ENCODE data around the gene PDSS2.

The PDSS2 gene

DNA sequence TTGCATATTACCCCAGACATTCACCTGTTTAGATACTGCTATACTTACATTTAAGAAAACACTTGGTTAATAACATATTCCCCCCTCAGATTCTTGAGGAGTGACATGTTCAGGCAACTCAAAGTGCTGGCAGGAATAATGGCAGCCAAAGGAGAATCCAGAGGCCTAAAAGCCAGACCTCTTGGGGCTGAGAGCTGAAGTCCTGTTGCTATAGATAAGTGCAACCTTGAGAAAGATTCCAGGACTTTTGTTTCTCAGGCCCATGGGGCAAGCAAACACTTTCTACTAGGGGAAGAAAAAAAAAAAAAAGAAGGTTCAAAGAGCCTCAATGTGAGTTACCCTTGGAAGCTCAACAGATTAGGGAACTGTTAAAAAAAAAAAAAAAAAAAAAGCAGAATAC lies 211.2 kb downstream of the PDSS2 start:
- no peak for DNase-seq

DNA sequence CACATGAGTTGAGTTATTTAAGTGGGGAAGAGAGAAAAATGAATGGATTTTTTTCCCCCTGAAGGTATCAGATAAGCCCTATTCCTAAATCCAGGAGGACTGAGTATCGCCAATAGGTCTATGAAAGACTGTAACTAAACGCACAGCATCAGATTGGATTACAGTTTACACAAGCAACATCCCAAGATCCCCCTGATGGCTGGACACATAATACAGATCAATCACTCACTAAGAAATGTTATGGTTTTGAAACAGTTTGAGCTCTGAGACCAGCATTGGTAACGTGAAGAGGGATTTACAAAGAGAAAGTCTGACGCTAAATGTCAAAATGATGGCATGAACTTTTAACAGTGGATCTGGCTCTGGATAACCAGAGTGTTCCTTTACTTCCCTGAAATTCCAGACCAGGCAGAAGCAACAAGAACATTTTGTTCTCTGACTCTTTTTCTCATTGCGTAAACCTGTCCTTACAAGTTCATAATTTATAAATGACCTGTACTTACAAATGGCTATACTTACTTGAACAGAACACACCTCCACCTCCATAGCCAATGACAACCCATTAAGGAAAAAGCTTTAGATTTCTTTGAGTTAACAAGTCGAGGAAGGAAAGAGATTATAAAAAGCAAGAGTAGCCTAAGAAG lies 212.3 kb downstream of the PDSS2 start:
- no peak for DNase-seq

DNA sequence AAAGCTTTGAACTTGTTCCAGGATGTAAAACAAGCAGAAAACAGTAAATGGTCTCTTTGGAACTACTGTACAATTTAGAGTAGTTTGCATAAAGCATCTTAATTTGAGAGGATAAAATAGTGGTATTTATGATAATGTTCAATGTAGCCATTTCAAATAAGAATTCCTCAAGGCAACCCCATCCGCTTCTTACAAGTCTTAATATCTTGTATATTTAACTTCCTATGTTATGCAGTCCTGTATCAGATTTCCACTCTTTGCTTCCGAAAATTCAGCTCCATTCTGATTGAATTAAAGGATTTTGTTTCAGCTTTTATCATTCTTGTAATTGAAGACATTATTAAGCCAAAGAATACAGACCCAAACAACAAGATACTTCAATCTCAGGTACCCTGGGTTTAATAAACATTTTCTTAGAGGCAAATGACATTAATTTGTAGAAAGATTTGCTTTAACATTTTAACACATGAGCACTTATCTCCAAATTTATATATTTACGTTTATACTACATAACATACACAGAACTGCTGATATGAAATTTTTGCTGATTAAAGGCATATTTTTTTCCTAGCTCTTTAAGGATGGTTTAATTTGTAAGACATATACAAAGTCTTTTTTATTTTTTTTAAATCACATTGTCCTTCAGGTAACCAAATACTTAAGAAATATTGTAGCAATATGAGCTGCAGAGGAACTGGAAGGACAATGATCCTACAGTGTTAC lies 213.0 kb downstream of the PDSS2 start:
- no peak for DNase-seq

DNA sequence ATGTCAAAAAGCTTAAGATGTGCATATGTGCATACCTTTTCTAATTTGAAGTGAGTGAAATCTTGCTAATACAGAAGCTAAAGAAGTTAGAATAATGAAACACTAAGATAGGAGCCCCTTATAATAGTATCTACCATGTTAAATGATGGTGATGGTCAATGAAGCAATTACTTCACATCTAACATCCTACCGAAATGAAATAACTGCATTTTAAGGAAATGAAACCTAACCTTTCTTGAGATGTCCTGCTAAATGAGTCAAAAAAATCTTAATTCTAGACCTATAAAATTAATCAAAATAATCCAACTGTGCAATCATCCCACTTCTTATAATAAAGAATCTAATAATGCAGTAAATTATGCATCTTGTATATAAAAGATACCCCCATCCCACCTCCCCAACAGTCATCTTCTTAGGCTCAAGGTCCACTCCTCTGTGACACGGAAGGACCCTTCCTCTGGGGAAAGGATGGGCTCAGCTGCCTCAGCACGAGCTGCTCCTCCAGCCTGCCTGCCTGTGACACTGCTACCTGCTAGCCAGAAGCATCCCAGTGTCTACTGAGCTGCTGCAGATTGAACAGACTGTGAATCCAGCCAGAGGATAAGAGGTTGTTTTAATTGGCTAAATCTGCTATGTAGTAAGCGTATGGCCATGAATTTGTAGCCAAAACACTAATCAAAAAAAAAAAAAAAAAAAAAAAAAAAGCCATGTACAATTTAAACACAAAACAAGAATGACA lies 214.5 kb downstream of the PDSS2 start:
- no peak for DNase-seq

DNA sequence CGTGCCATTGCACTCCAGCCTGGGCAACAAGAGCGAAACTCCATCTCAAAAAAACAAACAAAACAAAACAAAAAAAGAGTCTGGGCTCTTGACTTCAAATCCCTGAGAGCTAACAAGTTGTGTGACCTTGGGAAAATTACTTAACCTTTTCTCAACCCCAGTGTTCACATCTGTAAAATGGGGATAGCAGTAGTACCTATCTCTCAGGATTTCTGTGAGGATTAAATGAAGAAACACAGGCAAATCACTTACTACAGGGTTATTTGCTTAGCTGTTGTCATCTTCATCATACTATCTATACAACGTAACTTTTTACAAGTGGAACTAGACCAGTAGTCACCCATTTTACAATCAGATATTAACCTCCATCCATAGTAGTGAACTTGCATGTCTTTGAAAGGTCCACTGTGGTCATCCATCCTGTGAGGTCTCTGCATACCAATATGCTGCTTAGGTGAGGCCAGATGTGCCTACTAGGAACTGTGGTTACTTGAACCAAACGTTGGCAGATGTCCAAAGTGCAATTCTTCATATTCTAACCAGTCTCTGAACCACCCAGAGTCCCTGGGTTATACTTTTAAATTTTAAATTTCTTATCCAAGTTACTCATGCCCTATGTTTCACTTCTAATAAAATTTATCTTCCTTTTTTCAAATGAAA lies 215.2 kb downstream of the PDSS2 start:
- no peak for DNase-seq

DNA sequence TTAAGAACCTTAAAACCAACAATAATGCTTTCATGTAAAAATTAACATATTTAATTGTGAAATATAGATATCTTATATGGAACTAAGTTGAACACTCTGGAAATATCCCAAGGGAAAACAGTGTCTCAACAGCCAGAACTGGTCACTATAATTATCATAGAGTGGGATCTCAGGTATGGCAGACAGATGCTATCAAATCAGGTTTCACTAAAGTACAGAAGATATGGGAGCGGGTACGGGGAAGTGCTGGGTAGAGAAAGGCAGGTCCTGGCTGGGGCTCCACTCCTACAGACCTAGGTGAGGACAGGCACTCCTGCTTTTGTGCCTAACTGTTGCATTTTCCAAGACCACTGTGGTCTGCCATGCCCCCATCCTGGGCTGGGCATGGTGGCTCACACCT lies 215.9 kb downstream of the PDSS2 start:
- DNase-seq = no peak

DNA sequence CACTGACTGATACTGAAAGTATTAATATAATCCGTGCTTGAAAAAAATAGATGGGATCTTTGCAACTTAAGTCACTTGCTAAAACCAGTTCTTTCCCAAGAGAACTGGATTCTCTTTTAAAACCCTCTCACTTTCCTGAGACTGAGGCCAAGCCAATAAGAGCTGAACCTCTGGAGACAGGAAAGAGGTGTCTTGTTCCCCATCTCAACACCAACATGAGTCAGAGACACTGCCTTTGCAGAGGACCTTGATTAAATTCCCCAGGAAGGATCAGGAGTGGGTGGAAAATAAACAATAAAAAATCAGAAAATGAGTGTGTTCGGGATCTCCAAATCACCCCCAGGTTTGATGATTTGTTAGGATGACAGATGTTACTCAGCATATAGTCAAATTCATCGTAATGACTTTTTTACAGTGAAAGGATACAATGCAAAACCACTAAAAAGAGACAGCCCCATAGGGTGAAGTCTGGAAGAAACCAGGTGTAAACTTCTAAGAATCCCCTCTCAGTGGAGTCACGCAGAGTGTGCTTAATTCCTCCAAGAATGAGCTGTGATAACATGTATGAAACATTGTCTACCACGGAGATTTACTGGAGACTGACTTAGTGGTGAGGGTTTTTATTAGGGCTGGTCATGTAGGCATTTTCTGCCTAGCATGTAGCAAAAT lies 221.2 kb downstream of the PDSS2 start:
- no peak for DNase-seq

DNA sequence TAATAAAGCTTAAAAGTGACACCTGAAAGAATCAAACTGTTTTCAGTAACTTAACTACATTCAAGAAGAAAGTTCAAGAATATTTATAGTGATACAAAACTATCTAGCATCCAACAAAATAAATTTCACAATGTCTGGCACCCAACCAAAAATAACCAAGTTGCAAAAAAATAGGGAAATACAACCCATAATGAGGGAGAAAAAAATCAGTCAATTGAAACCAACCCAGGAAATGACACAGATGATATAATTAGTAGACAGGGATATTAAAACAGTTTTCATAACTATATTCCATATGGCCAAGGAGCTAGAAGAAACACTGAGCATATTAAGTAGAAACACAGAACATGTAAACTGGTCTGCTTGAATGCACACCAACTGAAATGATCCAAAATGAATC lies 223.9 kb downstream of the PDSS2 start:
- DNase-seq = no peak

DNA sequence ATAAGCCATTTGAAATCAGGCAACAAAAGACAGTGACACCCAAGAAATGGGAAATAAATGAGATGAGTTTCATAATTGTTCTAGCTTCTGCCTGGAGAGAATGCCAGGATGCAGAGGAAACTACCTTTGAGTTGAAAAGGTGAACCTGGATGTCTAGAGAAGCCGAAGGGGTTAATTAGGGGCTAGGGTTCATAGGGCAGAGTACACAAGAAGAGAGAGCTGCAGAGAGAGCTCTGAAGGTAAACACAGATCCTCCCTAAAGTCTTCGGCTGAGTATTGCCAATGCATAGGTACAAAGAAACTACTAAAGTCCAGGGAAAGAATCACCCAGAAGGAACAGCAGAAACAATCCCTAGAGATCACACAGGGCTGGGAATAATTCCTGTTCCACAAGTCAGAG lies 224.4 kb downstream of the PDSS2 start:
- no peak for DNase-seq

DNA sequence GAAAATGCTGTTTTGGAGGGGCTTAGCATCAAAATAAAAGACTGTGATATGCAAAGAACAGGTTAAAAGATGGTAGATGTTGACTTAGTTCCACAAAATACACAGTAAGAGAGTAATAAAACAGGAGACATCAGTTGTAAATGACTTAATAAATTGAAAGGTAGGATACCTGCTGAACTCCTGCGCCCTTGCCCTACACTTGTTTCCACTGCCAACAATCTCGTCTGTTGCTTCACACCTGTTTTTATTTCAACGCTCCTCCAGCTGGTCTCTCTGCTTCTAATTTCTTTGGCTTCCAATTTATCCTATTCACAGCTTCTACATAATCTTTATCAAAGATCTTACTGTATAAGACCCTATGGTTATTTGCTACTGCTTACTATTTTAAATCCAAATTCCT lies 228.1 kb downstream of the PDSS2 start:
- no peak for DNase-seq

DNA sequence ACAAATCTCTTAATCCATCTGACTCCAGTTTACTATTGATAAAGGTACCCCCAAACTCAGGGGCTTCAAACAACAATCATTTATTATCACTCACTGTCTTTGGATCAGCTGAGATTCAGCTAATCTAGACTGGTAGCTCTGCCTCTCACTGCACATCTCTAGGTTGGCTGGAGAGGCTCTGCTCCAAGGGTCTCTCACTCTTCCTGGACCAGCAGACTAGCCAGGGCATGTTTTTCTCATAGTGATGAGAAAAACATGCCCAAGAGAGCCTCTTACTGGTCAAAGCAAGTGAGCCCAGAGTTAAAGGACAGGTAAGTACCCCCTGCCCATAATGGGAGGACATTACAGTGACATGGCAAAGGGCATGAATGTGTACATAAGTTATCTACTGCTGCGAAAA lies 228.9 kb downstream of the PDSS2 start:
- no peak for DNase-seq

DNA sequence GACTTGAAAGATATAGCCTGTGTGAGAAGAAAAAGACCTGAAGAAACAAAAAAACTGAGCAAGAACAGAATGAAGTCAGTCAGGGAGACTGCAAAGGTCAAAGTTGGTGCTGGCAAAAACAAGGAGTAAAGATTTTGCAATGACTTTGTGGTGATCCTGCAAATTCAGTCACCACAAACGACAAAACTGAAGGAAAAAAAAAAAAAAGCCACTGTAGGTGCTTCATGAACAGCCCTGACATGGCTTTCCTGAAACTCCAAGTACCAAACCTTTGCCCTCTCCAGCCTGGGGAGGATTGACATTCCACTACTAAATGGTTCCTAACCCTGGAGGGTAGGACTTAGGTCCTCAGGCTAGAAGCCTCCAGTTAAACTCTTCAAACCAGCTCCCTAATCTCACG lies 229.3 kb downstream of the PDSS2 start:
- DNase-seq = no peak

DNA sequence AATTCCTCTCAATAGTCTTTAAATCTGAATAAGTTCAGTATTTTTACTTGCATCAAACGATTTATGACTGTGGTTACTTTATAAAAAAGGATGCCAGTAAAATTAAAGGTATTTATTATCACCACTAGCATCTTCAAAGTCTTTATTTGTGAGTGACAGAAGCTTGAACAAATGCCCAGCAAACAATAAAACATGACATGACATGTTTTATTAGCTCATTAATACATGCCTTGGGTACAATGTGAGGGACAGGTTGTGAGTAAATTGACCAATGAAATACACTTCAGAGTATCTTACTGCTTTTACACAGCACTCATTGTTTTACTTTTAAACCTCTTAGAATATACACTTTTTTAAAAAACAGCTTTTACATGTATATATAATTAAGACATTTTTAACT lies 230.6 kb downstream of the PDSS2 start:
- no peak for DNase-seq

DNA sequence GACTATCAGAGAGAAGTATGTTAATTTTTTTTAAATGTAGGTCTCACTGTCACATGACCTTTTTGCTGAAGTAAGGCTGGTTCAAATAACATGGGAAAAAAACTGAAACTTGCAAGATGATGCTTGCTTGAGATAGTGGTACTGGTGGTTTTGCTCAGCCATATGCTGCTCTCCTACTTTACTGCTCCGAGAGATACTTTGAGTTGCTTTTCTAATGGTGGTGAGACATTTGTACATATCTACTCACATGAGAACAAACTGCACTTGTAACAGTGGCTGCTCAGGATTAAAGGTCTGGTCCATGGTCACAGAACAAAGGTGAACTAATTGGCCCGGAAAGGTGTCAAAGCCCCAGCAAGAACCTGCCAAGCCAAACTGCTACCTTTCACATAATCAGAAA lies 237.8 kb downstream of the PDSS2 start:
- DNase-seq = no peak

DNA sequence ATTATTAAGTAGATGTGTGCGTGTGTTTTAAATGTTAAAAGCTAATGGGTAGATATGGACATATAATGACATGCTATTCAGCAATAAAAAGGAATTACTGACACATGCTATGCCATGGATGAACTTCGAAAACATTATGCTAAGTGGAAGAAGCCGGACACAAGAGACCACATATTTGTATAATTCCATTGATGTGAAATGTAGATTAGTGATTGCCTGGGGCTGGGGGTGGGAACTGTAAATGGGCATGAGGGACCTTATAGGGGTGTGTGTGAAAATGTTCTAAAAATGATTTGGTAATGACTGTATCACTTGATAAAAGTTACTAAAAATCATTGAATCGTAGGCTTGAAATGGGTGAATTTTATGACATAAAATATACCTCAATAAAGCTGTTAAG lies 239.5 kb downstream of the PDSS2 start:
- no peak for DNase-seq

DNA sequence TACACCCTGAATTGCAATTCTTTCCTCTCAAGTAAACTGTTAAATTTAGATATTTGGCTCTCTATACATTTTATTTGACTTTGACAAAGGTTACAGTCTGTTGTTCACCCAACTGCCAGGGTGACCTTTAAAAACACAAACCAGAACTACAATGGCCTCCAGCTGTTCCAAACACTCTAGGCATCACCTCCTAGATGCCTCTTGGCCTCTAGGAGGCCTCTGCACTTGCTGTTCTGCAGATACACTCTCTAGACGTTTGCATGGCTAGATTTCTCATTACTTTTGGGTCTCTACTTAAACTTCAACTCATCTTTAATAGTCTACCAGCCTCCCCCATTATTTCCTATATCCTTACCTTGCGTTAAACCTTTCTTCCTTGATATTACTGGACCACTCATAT lies 241.2 kb downstream of the PDSS2 start:
- DNase-seq = no peak

DNA sequence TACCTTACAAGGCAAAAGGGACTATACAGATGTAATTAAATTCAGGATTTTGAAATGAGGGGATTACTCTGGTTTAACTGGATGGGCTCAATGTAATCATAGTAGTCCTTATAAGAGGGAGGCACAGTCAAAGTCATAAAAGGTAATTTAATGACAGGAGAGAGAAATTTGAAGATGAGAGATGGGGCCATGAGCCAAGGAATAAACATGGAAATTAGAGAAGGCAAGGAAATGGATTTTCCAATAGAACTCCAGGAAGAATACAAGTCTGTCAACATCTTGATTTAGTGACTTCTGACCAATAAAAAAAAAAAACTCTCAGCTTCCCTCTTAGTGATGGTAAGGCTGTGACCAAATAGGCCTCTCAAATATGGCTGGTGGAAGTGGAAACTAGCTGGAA lies 242.1 kb downstream of the PDSS2 start:
- DNase-seq = no peak

DNA sequence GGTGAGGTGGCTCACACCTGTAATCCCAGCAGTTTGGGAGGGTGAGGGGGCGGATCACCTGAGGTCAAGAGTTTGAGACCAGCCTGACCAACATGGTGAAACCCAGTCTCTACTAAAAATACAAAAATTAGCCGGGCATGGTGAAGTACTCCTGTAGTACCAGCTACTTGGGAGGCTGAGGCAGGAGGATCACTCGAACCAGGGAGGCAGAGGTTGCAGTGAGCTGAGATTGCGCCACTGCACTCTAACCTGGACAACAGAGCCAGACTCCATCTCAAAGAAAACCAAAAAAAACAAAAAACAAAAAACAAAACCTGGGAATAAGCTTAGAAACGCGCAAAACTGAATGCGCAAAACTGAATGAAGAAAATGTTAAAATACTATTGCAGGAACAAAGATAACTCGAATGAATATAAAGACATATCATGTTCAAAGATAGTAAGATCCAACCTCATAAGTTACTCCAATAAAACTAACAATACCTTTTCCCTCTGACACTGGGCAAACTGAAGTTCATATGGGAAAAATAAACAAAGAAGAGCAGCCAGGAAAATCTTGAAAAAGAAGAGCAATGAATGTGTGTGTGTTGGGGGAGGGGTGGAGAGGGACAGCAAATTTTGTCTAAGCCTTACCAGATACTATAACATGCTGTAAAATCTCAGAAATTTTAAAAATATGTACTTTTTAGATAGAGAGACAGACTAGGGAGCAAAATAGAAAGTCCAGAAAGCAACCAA lies 243.0 kb downstream of the PDSS2 start:
- no peak for DNase-seq

DNA sequence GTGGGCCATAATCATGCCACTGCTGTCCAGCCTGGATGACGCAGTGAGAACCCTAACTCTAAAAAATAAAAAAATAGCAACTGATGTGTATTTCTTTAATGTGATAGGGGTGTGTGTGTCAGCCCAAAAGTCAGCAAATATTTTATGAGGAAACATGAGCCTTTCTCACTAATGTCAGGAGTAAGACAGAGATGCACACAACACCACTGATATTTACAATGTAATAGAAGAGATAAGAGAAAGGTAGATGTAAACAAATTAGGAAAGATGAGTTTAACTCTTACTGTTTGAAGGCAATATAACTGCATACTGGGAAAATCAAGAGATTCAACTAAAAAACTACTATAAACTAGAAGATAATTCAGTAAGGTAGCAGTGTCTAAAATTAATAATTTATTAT lies 244.0 kb downstream of the PDSS2 start:
- DNase-seq = no peak

DNA sequence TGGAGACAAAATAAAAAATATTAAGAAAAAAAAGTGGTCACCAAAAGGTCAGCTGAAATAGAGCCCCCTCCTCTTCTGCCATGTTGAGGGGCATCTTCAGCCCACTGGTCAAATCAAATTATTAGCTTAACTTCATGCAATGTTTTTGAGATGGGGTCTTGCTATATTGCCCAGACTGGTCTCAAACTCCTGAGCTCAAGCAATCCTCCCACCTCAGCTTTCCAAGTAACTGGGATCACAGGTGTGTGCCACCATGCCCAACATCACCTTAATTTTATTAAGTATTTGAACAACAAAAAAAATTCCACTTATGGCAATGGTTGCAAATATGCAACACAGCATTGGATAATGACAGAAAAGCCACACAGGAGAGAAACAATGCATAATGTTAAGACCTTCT lies 244.7 kb downstream of the PDSS2 start:
- DNase-seq = no peak

DNA sequence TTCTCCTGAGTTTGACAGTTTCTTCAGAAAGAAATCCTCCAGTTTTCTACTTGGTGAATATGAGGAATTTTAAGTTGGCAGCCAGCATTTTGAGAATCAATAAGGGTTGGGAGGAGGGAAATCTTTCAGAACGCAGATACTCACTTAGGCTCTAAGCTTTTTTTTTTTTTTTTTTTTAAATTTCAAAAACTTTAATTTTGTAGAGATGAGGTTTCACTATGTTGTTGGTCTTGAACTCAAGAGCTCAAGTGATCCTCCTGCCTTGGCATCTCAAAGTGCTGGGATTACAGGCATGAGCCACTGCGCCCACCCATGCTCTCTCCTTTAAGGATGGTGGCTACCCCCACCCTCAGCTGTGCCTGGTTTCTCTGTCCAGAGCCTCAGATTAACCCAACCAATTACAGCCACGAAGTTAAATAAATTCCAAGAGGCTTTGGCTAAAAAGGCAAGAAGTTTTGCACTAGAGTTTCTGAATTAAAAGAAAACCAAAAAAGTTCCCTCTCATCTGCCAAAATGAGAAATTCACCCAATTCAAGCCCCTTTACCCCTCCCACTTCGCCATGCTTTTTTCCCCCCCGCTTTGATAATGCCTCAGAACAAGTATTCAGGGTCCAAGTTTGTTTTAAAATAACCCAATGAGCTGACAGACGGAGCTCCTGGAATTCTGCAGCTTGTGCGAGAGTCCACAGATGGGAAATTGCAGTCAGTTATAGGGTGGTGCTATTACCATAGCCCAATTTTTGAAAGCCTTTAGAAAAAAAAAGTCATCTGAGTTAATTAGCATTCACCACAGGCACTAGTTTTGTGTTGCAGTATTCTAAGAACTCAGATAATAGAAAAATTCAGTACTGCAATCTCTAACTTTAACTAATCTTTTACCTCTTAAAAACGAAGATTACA lies 249.7 kb downstream of the PDSS2 start:
- no peak for DNase-seq

Data from NCI-H2107 (cell line).